HG03280 (cell line): ENCODE measurements around the gene XKR7.
"Not testable (repeated sequence)": the region's sequence is repeated elsewhere in the genome, so short reads cannot be mapped to it uniquely, and the experiment has no call there.

Experiments used
- ATAC-seq: cut with Tn5 transposase; IDR thresholded peaks from one replicate; pipeline ENCODE4 v1.9.1; 2021; ENCODE audit warnings: mild to moderate bottlenecking, moderate library complexity; ENCODE audit not compliant: unreplicated experiment

Gene XKR7

GRCh38 chr20:32012159-32012688 is 44.3 kb downstream of the XKR7 start:
- ATAC-seq, result no peak

GRCh38 chr20:32013326-32013725 is 45.4 kb downstream of the XKR7 start:
- ATAC-seq, result no peak

- no peak for ATAC-seq
These were observed 49.8 kb downstream of the XKR7 start for GRCh38 chr20:32017711-32018251.

GRCh38 chr20:32018269-32019155 is 50.6 kb downstream of the XKR7 start:
- ATAC-seq, result no peak

- no peak for ATAC-seq
These were observed 51.2 kb downstream of the XKR7 start for GRCh38 chr20:32019156-32019510.

- ATAC-seq, result no peak
These were observed 51.9 kb downstream of the XKR7 start for GRCh38 chr20:32019563-32020463.

- no peak for ATAC-seq
These were observed 53.1 kb downstream of the XKR7 start for GRCh38 chr20:32021091-32021490.

GRCh38 chr20:32024683-32025295 is 56.8 kb downstream of the XKR7 start:
- ATAC-seq, result no peak

GRCh38 chr20:32027643-32028042 is 59.7 kb downstream of the XKR7 start:
- no peak for ATAC-seq

GRCh38 chr20:32028647-32029372 is 60.9 kb downstream of the XKR7 start:
- no peak for ATAC-seq

- ATAC-seq, result no peak
These were observed 61.6 kb downstream of the XKR7 start for GRCh38 chr20:32029561-32029960.

GRCh38 chr20:32031007-32031958 is 63.3 kb downstream of the XKR7 start:
- ATAC-seq, result no peak

- no peak for ATAC-seq
These were observed 65.4 kb downstream of the XKR7 start for GRCh38 chr20:32033316-32033715.

GRCh38 chr20:32033721-32034120 is 65.8 kb downstream of the XKR7 start:
- ATAC-seq, result not testable (repeated sequence)

- ATAC-seq, result no peak
These were observed 66.9 kb downstream of the XKR7 start for GRCh38 chr20:32034581-32035425.

GRCh38 chr20:32035426-32035779 is 67.5 kb downstream of the XKR7 start:
- no peak for ATAC-seq

GRCh38 chr20:32036252-32036651 is 68.3 kb downstream of the XKR7 start:
- ATAC-seq, result no peak
